Liver (tissue), 9 donors: ENCODE results near the gene THADA. TPM values are rescaled to one million over a fixed set of nuclear protein-coding genes. Genes with fewer than 3 reads are reported as not detected.

Source experiments
- DNase-seq: peaks from one replicate; pipeline ENCODE4 v3.0.0-alpha.2; 2017; ENCODE audit warnings: low spot score
- H3K27ac ChIP-seq, 2 donors: one replicate each; pipeline ENCODE4 v1.7.0; 2013; ENCODE audit warnings: inconsistent platforms in 2 of 2, low read length in 2 of 2, control low read depth in 1 of 2, low read depth in 1 of 2, mild to moderate bottlenecking in 1 of 2
- H3K27me3 ChIP-seq, 4 donors: one replicate each; pipeline versions ENCODE4 v1.6.1 to v1.7.0; 2013; ENCODE audit warnings: low read length in 3 of 4, inconsistent platforms in 1 of 4, mild to moderate bottlenecking in 1 of 4, moderate library complexity in 1 of 4; ENCODE audit not compliant: control insufficient read depth in 4 of 4, insufficient read depth in 4 of 4
- H3K36me3 ChIP-seq, 4 donors: one replicate each; pipeline versions ENCODE4 v1.6.1 to v1.7.0; 2013; ENCODE audit warnings: low read length in 3 of 4, mild to moderate bottlenecking in 3 of 4, low read depth in 1 of 4, moderate library complexity in 1 of 4; ENCODE audit not compliant: control insufficient read depth in 4 of 4, insufficient read depth in 3 of 4
- H3K4me1 ChIP-seq, 4 donors: one replicate each; pipeline versions ENCODE4 v1.6.1 to v1.7.0; 2013; ENCODE audit warnings: low read length in 3 of 4, mild to moderate bottlenecking in 3 of 4, moderate library complexity in 1 of 4; ENCODE audit not compliant: control insufficient read depth in 4 of 4, insufficient read depth in 4 of 4
- H3K4me3 ChIP-seq, 3 donors: one replicate each; pipeline versions ENCODE4 v1.6.1 to v1.7.0; 2013; ENCODE audit warnings: low read length in 3 of 3, control low read depth in 1 of 3, low read depth in 1 of 3, mild to moderate bottlenecking in 1 of 3
- H3K9ac ChIP-seq, 2 donors: one replicate each; pipeline ENCODE4 v1.7.0; 2013; ENCODE audit warnings: low read length in 2 of 2, mild to moderate bottlenecking in 2 of 2, moderate library complexity in 2 of 2, control low read depth in 1 of 2, low read depth in 1 of 2
- H3K9me3 ChIP-seq, 4 donors: one replicate each; pipeline versions ENCODE4 v1.6.1 to v1.7.0; 2013; ENCODE audit warnings: low read length in 3 of 4; ENCODE audit not compliant: control insufficient read depth in 4 of 4
- CTCF ChIP-seq: fragments of 150-350 bp; IDR thresholded peaks from 2 replicates; pipeline ENCODE4 v1.5.1; 2017; ENCODE audit warnings: improper control_type of control experiment, low read depth, low read length; ENCODE audit not compliant: missing input control
- EGR1 ChIP-seq, 2 donors: IDR thresholded peaks; 2 replicates each; pipeline ENCODE4 v1.6.1; 2016 to 2018; ENCODE audit warnings: antibody characterized with exemption in 2 of 2, low read depth in 2 of 2
- FOXA1 ChIP-seq: IDR thresholded peaks from 2 replicates; pipeline ENCODE4 v1.6.1; 2016; ENCODE audit warnings: antibody characterized with exemption
- FOXA2 ChIP-seq: IDR thresholded peaks from 2 replicates; pipeline ENCODE4 v1.6.1; 2016; ENCODE audit warnings: antibody characterized with exemption
- GABPA ChIP-seq, 2 donors: IDR thresholded peaks in 1 of 2; conservative IDR thresholded peaks in 1 of 2; 2 replicates each; pipeline ENCODE4 v1.6.1; 2016; ENCODE audit warnings: antibody characterized with exemption in 2 of 2, mild to moderate bottlenecking in 1 of 2, moderate library complexity in 1 of 2
- HNF4A ChIP-seq, 2 donors: conservative IDR thresholded peaks; 2 replicates each; pipeline ENCODE4 v1.6.1; 2016; ENCODE audit warnings: antibody characterized with exemption in 2 of 2, mild to moderate bottlenecking in 2 of 2
- HNF4G ChIP-seq: IDR thresholded peaks from 2 replicates; pipeline ENCODE4 v1.6.1; 2016; ENCODE audit warnings: antibody characterized with exemption
- JUND ChIP-seq, 2 donors: IDR thresholded peaks; 2 replicates each; pipeline ENCODE4 v1.6.1; 2016; ENCODE audit warnings: antibody characterized with exemption in 2 of 2
- NR2F2 ChIP-seq: IDR thresholded peaks from 2 replicates; pipeline ENCODE4 v1.6.1; 2016; ENCODE audit warnings: antibody characterized with exemption
- RAD21 ChIP-seq, 2 donors: IDR thresholded peaks; 2 replicates each; pipeline ENCODE4 v1.6.1; 2016; ENCODE audit warnings: antibody characterized with exemption in 2 of 2, mild to moderate bottlenecking in 2 of 2
- RXRA ChIP-seq, 2 donors: IDR thresholded peaks; 2 replicates each; pipeline ENCODE4 v1.6.1; 2017 to 2018; ENCODE audit warnings: antibody characterized with exemption in 2 of 2, mild to moderate bottlenecking in 1 of 2
- SP1 ChIP-seq: IDR thresholded peaks from 2 replicates; pipeline ENCODE4 v1.6.1; 2018; ENCODE audit warnings: antibody characterized with exemption, mild to moderate bottlenecking
- TAF1 ChIP-seq: conservative IDR thresholded peaks from 2 replicates; pipeline ENCODE4 v1.6.1; 2016; ENCODE audit warnings: antibody characterized with exemption, mild to moderate bottlenecking
- YY1 ChIP-seq: IDR thresholded peaks from 2 replicates; pipeline ENCODE4 v1.6.1; 2016; ENCODE audit warnings: antibody characterized with exemption, mild to moderate bottlenecking
- WGBS: extraction: QIAGEN DNeasy Blood & Tissue Kit; methylation state at CpG from one replicate; pipeline ENCODE4 v1.1.7; 2013; 5-methylcytosine and 5-hydroxymethylcytosine counted together
- polyA plus RNA-seq, 2 donors: library from polyadenylated mRNA; stranded (reverse) in 1 of 2; unstranded in 1 of 2; fragments of 200-250 nt in 1 of 2; fragments of >200 nt in 1 of 2; fragmentation: Nextera tagmentation in 1 of 2; extraction: Ambion mirVana in 1 of 2; gene quantifications; one replicate each; pipeline versions ENCODE4 v1.2.1 to v1.2.3, GENCODE V29; 2013 to 2015
- total RNA-seq, 2 donors: library from RNA; depleted of rRNA; stranded (reverse); fragments of >200 nt; gene quantifications; one replicate each; pipeline ENCODE4 v1.2.3, GENCODE V29; 2014
- TF ChIP-seq, protein P1 (sequence below): IDR thresholded peaks from 2 replicates; pipeline ENCODE4 v1.6.1; 2016; ENCODE audit warnings: antibody characterized with exemption
- TF ChIP-seq, protein P2 (sequence below): IDR thresholded peaks from 2 replicates; pipeline ENCODE4 v1.6.1; 2016; ENCODE audit warnings: antibody characterized with exemption
- TF ChIP-seq, protein P3 (sequence below): IDR thresholded peaks from 2 replicates; pipeline ENCODE4 v1.6.1; 2016; ENCODE audit warnings: antibody characterized with exemption
- TF ChIP-seq, protein P4 (sequence below): IDR thresholded peaks from 2 replicates; pipeline ENCODE4 v1.6.1; 2016; ENCODE audit warnings: antibody characterized with exemption, mild to moderate bottlenecking
- donor health status: healthy.
- donor health status: healthy.
- donor health status: healthy.
- donor health status: healthy.
- donor health status: healthy.

The THADA gene
- total and polyA plus RNA-seq, 4 donors = 12.0 to 37.2 (median 22.3) TPM

DNA sequence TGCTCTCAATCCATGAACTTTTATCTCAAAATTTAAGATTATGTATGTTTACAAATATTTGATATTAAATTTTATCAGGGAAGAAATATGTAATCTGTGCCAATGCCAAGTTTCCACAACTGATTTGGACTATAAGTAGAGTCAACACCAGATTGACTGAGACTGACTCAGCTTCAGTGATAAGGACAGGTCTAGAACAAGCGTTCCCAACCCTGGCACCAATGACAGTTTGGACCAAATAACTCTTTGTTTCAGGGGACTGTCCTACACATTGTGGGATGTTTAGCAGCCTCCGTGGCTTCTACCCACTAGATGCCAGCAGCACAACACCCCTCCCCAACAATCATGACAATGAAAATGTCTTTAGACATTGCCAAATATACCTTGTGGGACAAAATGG is 165.3 kb downstream of the THADA start:
- no peak for DNase-seq
- H3K4me3 ChIP-seq = no peak overlapping the region
- H3K36me3 ChIP-seq = no peaks in the 10 kb centered on the region
- TF ChIP-seq JUND (IDR thresholded peaks at IDR 0.05) (no peak), CTCF (no peak), NR2F2 (no peak), SP1 (no peak), RXRA (IDR thresholded peaks at IDR 0.05) (no peak), FOXA2 (no peak), YY1 (no peak), HNF4A (conservative IDR thresholded peaks at IDR 0.05) (no peak), RAD21 (IDR thresholded peaks at IDR 0.05) (no peak), FOXA1 (no peak), GABPA (IDR thresholded peaks at IDR 0.05 in 1 of 2, conservative IDR thresholded peaks at IDR 0.05 in 1 of 2) (no peak), EGR1 (IDR thresholded peaks at IDR 0.05; ENCODE audit: low read depth in 2 of 2) (no peak), HNF4G (no peak), TAF1 (no peak)
- TF ChIP-seq, protein P1, sequence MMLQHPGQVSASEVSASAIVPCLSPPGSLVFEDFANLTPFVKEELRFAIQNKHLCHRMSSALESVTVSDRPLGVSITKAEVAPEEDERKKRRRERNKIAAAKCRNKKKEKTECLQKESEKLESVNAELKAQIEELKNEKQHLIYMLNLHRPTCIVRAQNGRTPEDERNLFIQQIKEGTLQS = no peak
- TF ChIP-seq, protein P2, sequence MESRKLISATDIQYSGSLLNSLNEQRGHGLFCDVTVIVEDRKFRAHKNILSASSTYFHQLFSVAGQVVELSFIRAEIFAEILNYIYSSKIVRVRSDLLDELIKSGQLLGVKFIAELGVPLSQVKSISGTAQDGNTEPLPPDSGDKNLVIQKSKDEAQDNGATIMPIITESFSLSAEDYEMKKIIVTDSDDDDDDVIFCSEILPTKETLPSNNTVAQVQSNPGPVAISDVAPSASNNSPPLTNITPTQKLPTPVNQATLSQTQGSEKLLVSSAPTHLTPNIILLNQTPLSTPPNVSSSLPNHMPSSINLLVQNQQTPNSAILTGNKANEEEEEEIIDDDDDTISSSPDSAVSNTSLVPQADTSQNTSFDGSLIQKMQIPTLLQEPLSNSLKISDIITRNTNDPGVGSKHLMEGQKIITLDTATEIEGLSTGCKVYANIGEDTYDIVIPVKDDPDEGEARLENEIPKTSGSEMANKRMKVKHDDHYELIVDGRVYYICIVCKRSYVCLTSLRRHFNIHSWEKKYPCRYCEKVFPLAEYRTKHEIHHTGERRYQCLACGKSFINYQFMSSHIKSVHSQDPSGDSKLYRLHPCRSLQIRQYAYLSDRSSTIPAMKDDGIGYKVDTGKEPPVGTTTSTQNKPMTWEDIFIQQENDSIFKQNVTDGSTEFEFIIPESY = no peak
- TF ChIP-seq, protein P3, sequence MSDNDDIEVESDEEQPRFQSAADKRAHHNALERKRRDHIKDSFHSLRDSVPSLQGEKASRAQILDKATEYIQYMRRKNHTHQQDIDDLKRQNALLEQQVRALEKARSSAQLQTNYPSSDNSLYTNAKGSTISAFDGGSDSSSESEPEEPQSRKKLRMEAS = no peak
- TF ChIP-seq, protein P4, sequence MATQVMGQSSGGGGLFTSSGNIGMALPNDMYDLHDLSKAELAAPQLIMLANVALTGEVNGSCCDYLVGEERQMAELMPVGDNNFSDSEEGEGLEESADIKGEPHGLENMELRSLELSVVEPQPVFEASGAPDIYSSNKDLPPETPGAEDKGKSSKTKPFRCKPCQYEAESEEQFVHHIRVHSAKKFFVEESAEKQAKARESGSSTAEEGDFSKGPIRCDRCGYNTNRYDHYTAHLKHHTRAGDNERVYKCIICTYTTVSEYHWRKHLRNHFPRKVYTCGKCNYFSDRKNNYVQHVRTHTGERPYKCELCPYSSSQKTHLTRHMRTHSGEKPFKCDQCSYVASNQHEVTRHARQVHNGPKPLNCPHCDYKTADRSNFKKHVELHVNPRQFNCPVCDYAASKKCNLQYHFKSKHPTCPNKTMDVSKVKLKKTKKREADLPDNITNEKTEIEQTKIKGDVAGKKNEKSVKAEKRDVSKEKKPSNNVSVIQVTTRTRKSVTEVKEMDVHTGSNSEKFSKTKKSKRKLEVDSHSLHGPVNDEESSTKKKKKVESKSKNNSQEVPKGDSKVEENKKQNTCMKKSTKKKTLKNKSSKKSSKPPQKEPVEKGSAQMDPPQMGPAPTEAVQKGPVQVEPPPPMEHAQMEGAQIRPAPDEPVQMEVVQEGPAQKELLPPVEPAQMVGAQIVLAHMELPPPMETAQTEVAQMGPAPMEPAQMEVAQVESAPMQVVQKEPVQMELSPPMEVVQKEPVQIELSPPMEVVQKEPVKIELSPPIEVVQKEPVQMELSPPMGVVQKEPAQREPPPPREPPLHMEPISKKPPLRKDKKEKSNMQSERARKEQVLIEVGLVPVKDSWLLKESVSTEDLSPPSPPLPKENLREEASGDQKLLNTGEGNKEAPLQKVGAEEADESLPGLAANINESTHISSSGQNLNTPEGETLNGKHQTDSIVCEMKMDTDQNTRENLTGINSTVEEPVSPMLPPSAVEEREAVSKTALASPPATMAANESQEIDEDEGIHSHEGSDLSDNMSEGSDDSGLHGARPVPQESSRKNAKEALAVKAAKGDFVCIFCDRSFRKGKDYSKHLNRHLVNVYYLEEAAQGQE = no peak
- no peak overlapping the region for H3K9ac ChIP-seq
- no peaks in the 10 kb centered on the region for H3K27me3 ChIP-seq
- 83% methylated on average over 2 of the region's 2 CpGs for WGBS
- no peaks in the 10 kb centered on the region for H3K9me3 ChIP-seq
- no peak overlapping the region for H3K27ac ChIP-seq
- peaks cover 2 to 11% (median 7%) of the 10 kb centered on the region in 4 donors for H3K4me1 ChIP-seq
